Measurements from ENCODE around the gene MICAL1.

Gene MICAL1

DNA sequence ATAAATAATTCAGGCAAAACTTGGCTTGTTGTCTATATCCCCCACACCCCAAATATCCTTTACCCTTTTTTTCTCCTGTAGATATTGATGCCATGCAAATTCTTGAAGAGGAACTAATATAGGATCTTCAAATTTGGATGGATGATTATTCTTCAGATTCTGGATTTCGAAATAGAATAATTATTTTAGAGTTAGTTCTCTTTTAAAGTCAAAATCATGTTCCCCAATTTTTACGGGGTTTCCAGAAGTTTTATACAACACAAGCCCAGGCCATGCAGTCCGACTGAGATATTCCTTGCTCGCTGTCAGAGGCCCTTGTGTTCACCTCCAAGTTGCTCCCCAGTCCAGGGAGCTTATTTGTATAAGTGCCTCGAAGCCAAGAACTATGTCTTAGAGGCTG lies 19.5 kb downstream of the MICAL1 start:
- DNase-seq (ENCODE audit: low read depth in 3 of 3) = no peak

DNA sequence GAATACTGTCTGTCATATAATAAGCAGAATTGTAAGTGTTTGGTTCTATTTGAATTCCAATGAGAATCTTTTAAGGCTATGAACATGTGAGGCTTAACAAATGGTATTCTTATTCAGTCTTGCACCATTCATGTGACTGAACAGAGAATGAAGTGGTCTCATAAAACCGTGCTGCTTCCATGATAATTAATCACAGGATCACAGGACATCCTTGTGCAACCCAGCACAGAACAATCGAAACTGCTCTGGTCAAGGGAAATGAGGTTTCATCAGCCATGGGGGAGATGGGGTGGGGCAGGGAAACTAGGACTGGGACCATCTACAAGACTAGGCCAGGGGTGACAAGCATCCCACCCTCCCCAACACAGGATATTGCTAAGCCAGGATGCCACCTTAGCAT lies 21.1 kb downstream of the MICAL1 start:
- DNase-seq (ENCODE audit: low read depth in 3 of 3) = no peak

DNA sequence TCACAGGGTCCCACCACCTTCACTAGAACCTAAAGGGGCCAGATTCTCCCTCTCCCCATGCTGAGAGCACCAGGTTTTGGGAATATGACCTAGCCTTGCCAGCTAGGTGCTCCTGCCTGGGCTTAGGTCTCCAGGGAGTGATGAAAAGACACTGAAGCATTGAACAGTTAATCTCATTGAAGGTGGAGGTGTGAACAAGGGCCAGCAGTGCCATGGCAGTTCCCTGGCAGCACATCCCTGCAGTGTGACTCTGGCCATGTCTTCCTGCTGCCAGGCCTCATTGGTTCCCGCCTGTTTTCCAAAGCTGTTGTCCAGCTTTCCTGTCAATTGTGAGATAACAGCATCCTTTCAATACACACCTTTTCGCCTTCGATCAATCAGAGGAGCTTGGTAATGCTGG lies 26.1 kb downstream of the MICAL1 start:
- DNase-seq (ENCODE audit: low read depth in 3 of 3) = no peak

DNA sequence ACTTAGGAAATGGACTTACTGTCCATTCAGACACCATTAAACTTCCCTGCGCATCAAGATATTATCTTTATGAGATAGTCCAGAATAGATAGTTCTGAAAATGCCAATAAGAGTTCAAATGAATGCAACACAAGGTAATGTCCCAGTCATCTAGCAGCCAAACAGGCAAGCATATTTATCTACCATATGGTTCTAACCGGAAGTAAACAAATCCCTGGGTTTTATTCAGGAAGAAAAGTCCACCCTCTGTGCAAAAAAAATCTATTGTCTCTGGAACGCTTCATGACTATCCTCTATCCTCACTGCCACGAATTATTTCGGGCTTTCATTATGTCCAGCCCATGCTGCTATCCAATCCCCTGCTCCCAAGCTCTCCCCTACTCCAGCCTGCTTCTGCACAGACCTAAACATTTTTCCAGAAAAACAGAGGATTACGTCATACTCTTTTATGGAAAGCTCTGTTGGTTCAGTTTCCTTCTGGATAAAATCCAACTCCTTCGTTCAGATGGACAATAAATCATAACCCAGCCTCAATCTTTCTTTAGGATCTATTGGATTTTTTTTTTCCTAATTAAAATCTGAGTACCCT lies 26.6 kb downstream of the MICAL1 start:
- DNase-seq (ENCODE audit: low read depth in 3 of 3) = no peak

DNA sequence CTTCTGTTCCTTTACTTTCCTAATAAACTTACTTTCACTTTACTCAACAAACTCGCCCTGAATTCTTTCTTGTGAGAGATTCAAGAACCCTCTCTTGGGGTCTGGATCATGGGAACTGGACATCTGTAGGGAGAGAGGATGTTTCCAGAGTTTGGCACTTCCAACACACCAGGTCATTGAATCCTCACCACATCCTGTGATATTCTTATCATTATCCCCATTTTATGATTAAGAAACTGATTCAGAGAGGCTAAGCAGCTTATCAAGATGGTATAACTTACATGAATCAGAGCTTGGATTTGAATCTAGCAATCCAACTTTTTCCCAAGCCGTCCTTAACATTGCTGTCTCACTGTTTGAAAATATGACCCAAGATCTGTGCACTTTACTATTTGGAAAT lies 30.6 kb downstream of the MICAL1 start:
- DNase-seq (ENCODE audit: low read depth in 3 of 3) = no peak

DNA sequence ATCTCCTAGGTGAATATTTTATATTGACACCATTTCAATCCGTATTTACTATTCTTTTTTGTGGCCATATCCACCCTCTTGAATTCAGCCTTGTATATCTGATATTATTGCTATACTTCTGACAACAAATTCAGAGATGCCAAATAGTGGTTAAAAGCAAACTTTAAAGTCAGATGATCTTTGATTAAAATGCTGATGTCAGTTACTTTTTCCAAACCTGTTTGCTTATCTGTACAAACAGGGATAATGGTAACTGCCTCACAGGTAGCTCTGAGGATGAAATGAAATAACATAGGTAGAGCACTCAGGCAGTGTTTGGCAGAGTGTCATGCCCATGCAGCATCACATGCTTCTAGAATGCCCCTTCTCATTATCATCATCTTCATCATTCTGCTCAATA lies 34.4 kb downstream of the MICAL1 start:
- DNase-seq (ENCODE audit: low read depth in 3 of 3) = no peak

DNA sequence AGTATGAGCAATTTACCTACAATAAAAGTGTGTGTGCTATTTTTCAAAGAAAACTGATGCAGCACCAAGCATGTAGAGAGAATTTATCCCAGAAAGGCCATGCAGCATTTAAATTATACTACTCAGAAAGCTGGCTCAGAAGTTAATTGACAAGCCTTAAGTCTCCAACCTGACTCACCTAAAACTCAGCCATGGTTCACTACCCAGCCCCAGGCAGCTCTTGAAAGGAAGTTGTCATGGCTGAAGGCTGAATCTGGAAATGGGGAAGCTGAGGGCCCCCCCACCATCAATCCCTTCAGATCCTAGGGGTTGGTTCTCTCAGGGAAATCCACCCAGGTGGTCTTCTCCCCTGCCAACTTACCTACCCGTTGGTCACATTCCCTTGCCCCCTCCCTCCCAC lies 34.8 kb downstream of the MICAL1 start:
- no peak for DNase-seq (ENCODE audit: low read depth in 3 of 3)

DNA sequence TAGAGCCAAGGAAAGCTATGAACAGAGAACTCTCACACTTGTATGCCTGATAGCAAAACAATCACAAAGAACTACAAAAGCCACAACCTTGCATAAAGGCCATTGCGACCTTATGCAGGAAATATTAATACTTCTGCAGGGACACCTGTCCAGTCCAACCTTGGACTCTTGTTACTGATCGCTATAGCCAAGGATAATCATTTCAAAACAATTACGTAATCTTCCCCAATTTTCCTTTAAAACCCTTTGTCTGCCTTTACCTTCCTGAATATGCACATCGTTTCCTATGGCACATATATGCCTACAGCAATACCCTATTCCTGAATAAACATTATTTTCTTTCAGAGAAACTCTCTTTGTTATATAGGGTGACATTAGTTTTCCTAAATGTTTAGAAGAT lies 37.9 kb downstream of the MICAL1 start:
- no peak for DNase-seq (ENCODE audit: low read depth in 3 of 3)

DNA sequence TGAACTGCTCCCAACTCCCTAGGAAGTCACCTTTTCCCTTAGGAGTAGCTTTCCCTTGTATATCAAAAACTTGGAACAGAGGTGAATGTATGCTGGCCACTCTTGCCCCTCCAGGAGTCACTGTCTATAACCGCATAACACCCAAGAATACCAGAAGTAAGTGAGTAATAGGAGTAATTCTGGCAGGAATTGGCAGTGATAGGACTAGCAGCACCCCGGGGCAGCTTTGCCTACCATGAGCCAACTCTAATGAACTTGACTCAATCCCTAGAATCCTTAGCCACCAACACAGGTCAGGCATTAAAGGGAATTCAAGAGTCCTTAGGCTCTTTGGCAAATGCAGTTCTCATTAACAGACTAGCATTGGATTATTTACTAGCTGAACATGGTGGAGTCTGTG lies 44.5 kb downstream of the MICAL1 start:
- DNase-seq (ENCODE audit: low read depth in 3 of 3) = no peak

DNA sequence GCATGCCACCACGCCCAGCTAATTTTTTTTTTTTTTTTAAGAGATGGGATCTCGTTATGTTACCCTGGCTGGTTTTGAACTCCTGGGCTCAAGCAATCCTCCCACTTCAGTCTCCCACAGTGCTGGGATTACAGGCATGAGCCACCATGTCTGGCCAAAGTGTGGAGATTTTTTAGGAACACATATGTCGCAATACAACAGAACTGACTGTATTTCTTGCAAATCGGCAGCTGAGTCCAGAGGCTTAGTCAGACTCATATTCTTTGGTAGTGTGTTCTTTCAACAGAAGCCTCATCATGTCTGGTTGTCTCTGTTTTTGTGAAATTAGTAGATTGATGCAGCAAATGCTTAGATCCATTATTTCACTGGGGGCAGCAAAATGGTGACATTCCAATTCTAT lies 49.4 kb downstream of the MICAL1 start:
- DNase-seq (ENCODE audit: low read depth in 3 of 3) = no peak

DNA sequence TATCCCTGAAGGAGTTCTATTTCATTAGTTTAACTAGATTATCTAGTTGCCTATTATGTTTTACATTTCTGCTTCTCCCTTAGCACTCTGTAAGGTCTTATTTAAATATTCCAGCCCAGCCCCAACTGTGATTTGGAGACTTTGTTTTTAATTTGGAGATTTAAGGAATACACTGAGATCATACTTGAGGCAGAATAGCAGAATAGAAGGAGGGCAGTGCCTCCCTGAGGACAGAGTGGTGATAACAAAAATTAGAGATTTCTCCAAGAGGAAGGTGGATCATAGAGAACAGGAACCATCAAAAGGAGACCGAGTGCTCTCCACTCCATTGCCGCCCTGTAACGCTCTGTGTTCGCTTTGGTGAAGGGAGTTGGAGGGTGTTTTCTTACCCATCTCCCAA lies 58.6 kb downstream of the MICAL1 start:
- DNase-seq (ENCODE audit: low read depth in 3 of 3) = no peak

DNA sequence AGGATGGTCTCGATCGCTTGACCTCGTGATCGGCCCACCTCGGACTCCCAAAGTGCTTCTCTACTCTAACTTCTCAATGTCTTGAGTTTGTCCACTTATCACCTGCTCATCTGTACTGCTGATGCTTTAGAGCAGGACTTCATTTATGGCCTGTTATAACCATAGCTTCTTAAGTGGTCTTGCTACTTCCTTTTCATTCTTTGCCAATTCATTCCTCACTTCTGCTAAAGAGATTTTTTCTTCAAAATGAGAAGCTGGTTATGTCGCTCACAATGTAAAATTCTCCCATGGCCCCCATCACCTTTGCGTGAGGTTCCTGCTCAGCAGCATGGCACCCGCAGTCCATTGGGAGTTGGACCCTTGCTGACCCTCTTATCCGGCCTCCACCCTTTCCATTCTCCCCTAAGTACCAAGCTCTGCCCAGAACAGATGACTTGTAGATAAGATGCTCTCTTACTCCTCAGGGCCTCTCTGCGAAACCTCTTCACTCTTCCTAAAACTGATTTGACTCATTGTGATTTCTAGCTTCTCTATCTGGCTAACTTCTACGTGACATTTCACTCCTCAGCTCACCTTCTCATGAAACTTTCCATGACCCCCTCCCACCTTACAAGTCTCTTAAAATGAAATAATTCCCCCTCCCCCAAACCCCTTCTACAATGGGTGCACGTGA lies 59.4 kb downstream of the MICAL1 start:
- no peak for DNase-seq (ENCODE audit: low read depth in 3 of 3)

Data from stimulated activated CD4-positive, alpha-beta T cell treated with anti-CD3 and anti-CD28 coated beads, TNF-alpha, amount 100 ng/mL, for 48 hours (primary cell).